Glomerular endothelial cell (primary cell): ENCODE data around the gene CDYL. TPM values are rescaled to one million over a fixed set of nuclear protein-coding genes. Genes with fewer than 3 reads are reported as not detected.

ENCODE experiments used
- DNase-seq: peaks from one replicate; pipeline ENCODE4 v3.0.0-alpha.2; 2011; ENCODE audit warnings: low read depth, low spot score; ENCODE audit errors: extremely low read depth
- total RNA-seq: library from RNA; depleted of rRNA; stranded (reverse); fragments of >200 nt; gene quantifications from 2 replicates; pipeline ENCODE4 v1.2.3, GENCODE V29; 2015

CDYL gene
- total RNA-seq, 1 donor from 2014 or later, result 28.9 TPM

DNA sequence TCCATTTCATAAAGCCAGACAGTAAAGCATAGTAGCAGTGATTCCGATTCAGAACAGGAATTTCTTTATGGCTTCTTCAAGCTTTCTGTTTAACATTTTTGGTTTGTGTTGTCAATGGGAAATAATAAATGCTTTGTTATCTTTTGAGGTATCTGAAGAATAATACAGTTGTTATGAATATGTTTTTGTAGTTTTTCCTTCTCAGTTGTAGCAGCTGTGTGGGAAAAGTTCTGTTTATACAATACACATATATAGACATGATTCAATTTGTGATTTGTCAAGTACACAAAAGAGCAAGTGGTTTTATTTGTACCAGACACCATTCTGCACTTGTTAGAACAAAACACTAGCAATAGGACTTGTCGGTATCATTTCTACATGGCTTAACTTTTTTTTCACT lies 96.6 kb downstream of the CDYL start:
- DNase-seq, result no peak

DNA sequence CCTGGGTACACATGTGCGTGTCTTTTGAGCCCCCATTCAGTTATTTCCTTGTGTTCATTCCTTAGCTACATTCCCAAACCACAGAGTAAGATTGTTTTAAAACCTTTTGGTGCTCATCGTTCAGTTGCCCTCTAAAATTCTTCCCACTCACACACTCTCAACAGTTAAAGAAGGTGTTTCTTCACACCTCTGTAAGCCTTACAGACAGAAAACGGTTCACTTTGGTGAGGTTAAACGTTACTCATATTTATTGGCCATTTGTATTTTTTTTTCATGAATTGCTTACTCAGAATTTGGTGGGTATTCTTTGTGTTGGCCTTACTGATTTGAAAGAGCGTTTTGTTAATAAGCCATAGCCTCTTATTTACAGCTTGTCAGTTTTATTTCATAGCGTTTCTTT lies 97.7 kb downstream of the CDYL start:
- DNase-seq, result no peak

- DNase-seq, result no peak
Measured at GRCh38 chr6:4879741-4880275, 103.6 kb downstream of the CDYL start.

DNA sequence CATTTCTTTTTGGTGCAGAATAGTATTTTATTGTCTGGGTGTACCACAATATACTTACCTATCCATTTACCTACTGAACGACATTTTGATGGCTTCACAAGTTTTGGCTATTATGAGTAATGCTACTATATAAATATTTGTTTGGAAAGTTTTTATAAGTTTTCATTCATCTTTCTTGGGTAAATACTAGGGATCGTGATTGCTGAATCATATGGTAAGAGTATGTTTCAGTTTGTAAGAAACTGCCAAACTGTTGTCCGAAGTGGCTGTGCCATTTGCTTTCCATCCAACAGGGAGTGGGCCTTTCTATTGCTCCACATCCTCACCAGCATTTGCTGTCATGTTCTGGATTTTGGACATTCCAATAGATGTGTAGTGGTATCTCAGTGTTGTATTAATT lies 104.2 kb downstream of the CDYL start:
- DNase-seq, result no peak

GRCh38 chr6:4883298-4883697 lies 107.1 kb downstream of the CDYL start:
- DNase-seq, result no peak

- no peak for DNase-seq
Measured at GRCh38 chr6:4884646-4885340, 108.6 kb downstream of the CDYL start.

GRCh38 chr6:4885341-4885933 lies 109.2 kb downstream of the CDYL start:
- DNase-seq, result no peak

DNA sequence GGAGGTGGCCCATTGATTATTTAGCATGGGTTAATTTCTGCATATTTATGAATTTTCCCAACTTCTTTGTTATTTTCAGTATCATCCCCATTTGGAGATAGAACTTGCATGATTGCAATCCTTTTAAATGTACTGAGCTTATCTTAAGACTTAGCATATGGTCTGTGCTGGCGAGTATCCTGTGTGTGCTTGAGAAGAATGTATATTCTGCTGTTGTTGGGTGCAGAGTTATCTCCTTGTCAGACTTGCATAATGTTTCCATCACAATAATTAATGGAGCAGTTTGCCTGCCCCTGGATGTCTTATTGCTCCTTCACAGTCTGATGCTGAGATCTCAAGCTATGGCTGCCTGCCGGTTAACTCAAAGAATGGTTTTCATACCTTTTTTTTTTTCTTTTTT lies 112.6 kb downstream of the CDYL start:
- DNase-seq, result no peak

DNA sequence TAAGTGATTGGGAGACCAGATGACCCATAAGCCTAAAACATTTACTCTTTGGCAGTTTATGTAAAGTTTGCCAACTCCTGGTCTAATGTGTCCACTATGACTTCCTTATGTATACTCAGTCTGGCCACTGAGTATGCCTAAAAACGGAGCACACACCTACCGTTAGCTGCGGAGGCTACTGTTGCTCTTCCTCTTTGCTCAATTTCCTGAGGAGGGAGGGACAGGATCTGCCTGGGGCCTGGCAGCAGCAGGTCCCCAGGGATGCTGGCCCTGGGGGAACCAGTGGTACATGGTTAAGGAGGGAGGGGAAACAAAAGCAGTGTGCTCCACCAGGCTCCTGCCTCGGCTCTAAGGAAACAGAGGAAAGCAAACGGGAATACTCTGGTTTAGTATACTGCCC lies 113.5 kb downstream of the CDYL start:
- DNase-seq, result no peak

GRCh38 chr6:4890191-4890590 lies 114.0 kb downstream of the CDYL start:
- DNase-seq, result no peak

DNA sequence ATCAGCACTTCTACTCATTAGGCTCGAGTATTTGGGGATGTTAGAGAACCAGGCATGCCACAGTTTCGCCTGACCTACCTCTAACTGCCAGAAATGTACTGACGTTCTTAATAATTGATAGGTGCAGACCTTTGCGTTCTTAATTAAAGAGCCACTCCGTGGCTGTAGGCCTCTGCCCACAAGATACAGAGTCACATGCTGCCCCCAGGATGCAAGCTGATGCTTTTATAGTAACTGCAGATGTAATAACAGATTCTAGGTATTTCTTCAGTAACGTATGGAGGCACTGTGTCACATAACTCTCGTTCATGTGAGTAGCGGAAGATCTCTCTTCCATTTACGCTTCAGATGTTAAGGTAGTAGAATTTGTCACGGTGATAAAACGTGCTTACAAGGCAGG lies 114.4 kb downstream of the CDYL start:
- no peak for DNase-seq

GRCh38 chr6:4891141-4891540 lies 114.9 kb downstream of the CDYL start:
- DNase-seq, result no peak

GRCh38 chr6:4892785-4893485 lies 116.7 kb downstream of the CDYL start:
- no peak for DNase-seq

GRCh38 chr6:4894049-4894448 lies 117.8 kb downstream of the CDYL start:
- no peak for DNase-seq

DNA sequence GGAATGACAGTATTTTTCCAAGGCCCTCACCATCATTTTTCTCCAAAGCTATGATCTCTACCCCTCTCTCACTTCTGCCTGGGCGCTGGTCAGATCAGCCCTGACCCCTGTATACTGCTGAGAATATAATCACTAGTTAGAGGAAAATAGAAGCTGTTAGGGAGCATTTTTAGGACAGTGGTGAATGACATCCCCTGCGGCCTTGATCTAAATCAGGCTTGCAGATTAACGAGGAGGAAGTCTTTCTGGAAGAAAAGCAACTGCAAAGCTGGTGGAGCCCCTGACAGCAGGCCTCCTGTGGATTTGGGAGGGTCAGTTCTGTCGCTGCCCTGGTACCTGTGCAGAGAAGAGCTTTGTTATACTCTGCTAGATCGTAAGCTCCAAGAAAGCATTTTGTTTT lies 119.8 kb downstream of the CDYL start:
- no peak for DNase-seq

- DNase-seq, result no peak
Measured at GRCh38 chr6:4896401-4896800, 120.2 kb downstream of the CDYL start.

DNA sequence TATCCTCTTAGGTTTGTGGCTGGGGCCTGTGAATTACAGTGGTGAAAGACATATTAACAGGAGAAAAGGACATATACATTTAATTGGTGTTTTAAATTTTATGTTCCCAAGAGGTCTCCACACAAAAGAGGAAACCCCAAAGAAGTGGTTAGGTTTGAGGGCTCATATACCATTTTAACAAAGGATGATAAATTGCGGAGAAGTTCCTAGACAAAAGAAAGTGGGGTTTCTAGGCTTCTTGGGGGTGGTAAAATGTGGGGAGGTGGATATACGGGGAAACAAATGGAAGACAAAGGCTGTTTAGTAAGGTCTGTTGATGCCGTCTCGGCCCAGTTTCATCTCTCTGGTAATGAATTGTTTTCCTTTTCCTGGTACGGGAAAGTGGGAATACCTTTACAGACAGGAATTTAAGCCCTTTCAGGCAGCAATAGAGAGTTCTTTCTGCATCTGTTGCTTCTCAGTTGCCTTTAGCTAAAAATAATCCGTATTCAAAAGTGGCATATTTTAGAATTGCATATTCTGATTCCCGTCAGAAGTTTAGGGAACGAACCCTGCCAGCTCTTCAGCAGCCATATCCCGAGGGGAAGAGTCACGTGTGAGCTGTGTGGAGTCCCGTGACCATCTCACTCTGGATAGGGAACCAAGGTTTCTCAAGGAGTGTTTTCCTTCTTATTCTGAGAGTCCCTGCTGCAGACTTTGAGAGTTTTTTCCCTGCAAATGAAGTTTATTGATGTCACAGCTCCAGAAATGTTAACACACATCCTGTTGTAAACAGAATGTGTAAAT lies 123.2 kb downstream of the CDYL start:
- DNase-seq, result no peak

DNA sequence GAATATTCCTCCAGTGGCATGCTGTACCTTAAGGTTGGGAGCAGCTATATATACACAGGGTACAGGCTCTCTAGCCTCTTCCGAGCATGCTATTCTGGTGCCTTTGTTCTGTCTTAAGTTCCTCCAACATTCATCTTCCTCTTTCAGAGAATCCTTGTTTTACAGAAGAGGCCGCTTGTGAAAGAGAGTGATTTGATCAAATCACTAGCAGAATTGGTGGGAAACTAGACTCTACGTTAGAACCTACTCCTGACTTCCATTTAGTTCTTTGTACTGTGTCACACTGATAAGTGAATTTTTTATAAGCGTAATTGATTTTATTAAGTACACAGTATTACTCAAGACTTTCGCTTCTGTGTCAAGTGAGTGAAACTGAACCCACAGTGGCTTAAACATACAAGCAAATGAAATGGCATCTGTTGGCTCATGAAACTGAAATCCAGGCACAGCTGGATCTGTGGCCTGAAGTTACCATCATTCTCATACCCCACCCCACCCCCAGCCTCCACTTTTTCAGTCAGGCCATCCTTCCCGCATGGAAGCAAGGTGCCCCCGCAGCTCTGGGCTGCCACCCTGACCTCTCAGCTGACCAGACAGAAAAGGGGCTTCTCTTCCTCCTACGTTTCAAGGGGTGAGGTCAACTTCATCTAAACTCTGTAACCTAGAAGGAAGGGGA lies 125.3 kb downstream of the CDYL start:
- no peak for DNase-seq

GRCh38 chr6:4902363-4902762 lies 126.2 kb downstream of the CDYL start:
- DNase-seq, result no peak

GRCh38 chr6:4903121-4903520 lies 126.9 kb downstream of the CDYL start:
- no peak for DNase-seq
